Smooth muscle cell of trachea (primary cell): ENCODE results near the gene ME3. TPM values are rescaled to one million over a fixed set of nuclear protein-coding genes. Genes with fewer than 3 reads are reported as not detected.

Source experiments
- total RNA-seq: library from RNA; depleted of rRNA; stranded (reverse); fragments of >200 nt; gene quantifications from 2 replicates; pipeline ENCODE4 v1.2.1, GENCODE V29; 2014

The ME3 gene
- total RNA-seq = 44.9 and 80.1 TPM in 2 replicates

GRCh38 chr11:86672007-86672621, at the start of gene ME3:
Gene ME3 (minus strand): TSS chr11:86672616.

Other genes starting within 250 kb of the ME3 start
- gene PRSS23, start 127.9 kb upstream of the ME3 start, total RNA-seq = 197 and 488 TPM in 2 replicates